GM12878 (cell line): ENCODE data around the gene MIA. TPM values are rescaled to one million over a fixed set of nuclear protein-coding genes. Genes with fewer than 3 reads are reported as not detected.

Source experiments
- ATAC-seq: fragments of 200-7000 bp; cut with Tn5 transposase; 3 replicates; pipeline ENCODE4 v1.9.1; 2020; ENCODE audit warnings: mild to moderate bottlenecking, moderate library complexity
- BruUV-seq: library from RNA; stranded (reverse); fragments of 400-500 nt; replicated peaks from 2 replicates; lab custom pipeline; 2021; lab: Mats Ljungman, UMichigan
- CTCF ChIA-PET: fragments of 300-600 bp; sonication (Branson Sonifier 250); formaldehyde crosslinking; extraction: SDS; loops from one replicate; lab custom pipeline; 2021; ENCODE audit warnings: inconsistent platforms; lab: Yijun Ruan, JAX
- POLR2A ChIA-PET: fragments of 350-600 bp; formaldehyde crosslinking; extraction: SDS; loops from one replicate; lab custom pipeline; 2021; ENCODE audit warnings: inconsistent platforms; lab: Charles Lee
- RAD21 ChIA-PET: fragments of 300-600 bp; sonication (Branson Sonifier 250); formaldehyde crosslinking; loops from one replicate; lab custom pipeline; 2023; ENCODE audit warnings: antibody characterized with exemption; ENCODE audit not compliant: unreplicated experiment; lab: Charles Lee
- SMC1A ChIA-PET: fragments of 300-600 bp; sonication (Branson Sonifier 250); formaldehyde crosslinking; loops from one replicate; lab custom pipeline; 2023; ENCODE audit not compliant: unreplicated experiment, uncharacterized antibody; lab: Charles Lee
- DNase-seq: peaks from one replicate; pipeline ENCODE4 v3.0.0-alpha.2; 2011; ENCODE audit warnings: low read depth, low spot score
- FAIRE-seq: peaks from 3 replicates; lab custom pipeline; 2011; peaks lifted over from hg19 to GRCh38; lab: Jason Lieb, UNC
- H2AFZ ChIP-seq: 2 replicates; pipeline ENCODE4 v1.6.0; 2011; ENCODE audit warnings: low read depth, low read length, control low read depth; ENCODE audit not compliant: control insufficient read depth
- H3K27ac ChIP-seq: 2 replicates; pipeline ENCODE4 v1.5.1; 2011; ENCODE audit warnings: control low read depth; ENCODE audit not compliant: control insufficient read depth, insufficient read depth
- H3K27me3 ChIP-seq, 2 experiments: replicated peaks in 1 of 2; 2 replicates each; pipeline versions ENCODE4 v1.6.0 to v1.6.1; 2011; ENCODE audit warnings: low read length in 1 of 2; ENCODE audit not compliant: control insufficient read depth in 2 of 2, insufficient read depth in 2 of 2
- H3K36me3 ChIP-seq, 2 experiments: 2 replicates each; pipeline ENCODE4 v1.5.1; 2011; ENCODE audit warnings: low read length in 1 of 2; ENCODE audit not compliant: control insufficient read depth in 2 of 2, insufficient read depth in 2 of 2
- H3K4me1 ChIP-seq: 2 replicates; pipeline ENCODE4 v1.6.1; 2011; ENCODE audit warnings: mild to moderate bottlenecking, low read length, moderate library complexity, mixed read lengths; ENCODE audit not compliant: control insufficient read depth, insufficient read depth
- H3K4me2 ChIP-seq: 2 replicates; pipeline ENCODE4 v1.6.0; 2011; ENCODE audit warnings: control low read depth; ENCODE audit not compliant: control insufficient read depth, insufficient read depth
- H3K4me3 ChIP-seq: fragments of 200-600 bp; sonication (generic); 2 replicates; pipeline ENCODE4 v1.5.1; 2016
- H3K79me2 ChIP-seq: 2 replicates; pipeline ENCODE4 v1.6.0; 2011; ENCODE audit warnings: low read length; ENCODE audit not compliant: control insufficient read depth, insufficient read depth
- H3K9ac ChIP-seq: 2 replicates; pipeline ENCODE4 v1.8.0; 2011; ENCODE audit warnings: low read length, control low read depth, mixed read lengths; ENCODE audit not compliant: control insufficient read depth, insufficient read depth
- H3K9me3 ChIP-seq: replicated peaks from 3 replicates; pipeline ENCODE4 v1.5.1; 2011; ENCODE audit warnings: mild to moderate bottlenecking, low read length; ENCODE audit not compliant: control insufficient read depth, insufficient read depth
- H4K20me1 ChIP-seq: 2 replicates; pipeline ENCODE4 v1.6.0; 2011; ENCODE audit not compliant: control insufficient read depth, insufficient read depth
- ATF7 ChIP-seq: fragments of 450-650 bp; IDR thresholded peaks from 2 replicates; pipeline ENCODE4 v1.6.1; 2016; ENCODE audit warnings: low read depth, mild to moderate bottlenecking
- EZH2 ChIP-seq: IDR thresholded peaks from 2 replicates; pipeline ENCODE4 v1.6.1; 2012; ENCODE audit warnings: low read depth, mild to moderate bottlenecking, control low read depth, inconsistent platforms, low read length, borderline replicate concordance; ENCODE audit not compliant: control insufficient read depth
- HDAC6 ChIP-seq: fragments of 200-600 bp; sonication (generic); IDR thresholded peaks from one replicate; pipeline ENCODE4 v1.8.0; 2017; ENCODE audit warnings: antibody characterized with exemption; ENCODE audit not compliant: unreplicated experiment
- KAT2A ChIP-seq: conservative IDR thresholded peaks from 2 replicates; pipeline ENCODE4 v1.6.1; 2011; ENCODE audit warnings: low read depth, low read length; ENCODE audit not compliant: control insufficient read depth
- NR2C2 ChIP-seq: IDR thresholded peaks from 2 replicates; pipeline ENCODE4 v1.6.1; 2011; ENCODE audit warnings: borderline replicate concordance, low read depth; ENCODE audit not compliant: control insufficient read depth, insufficient read length
- PAX5 ChIP-seq: IDR thresholded peaks from 2 replicates; pipeline ENCODE4 v1.6.1; 2011; ENCODE audit warnings: low read depth, low read length, borderline replicate concordance
- SIX5 ChIP-seq: IDR thresholded peaks from 2 replicates; pipeline ENCODE4 v1.6.1; 2011; ENCODE audit warnings: mild to moderate bottlenecking, low read depth, low read length, moderate library complexity; ENCODE audit not compliant: severe bottlenecking
- SMAD5 ChIP-seq: IDR thresholded peaks from 2 replicates; pipeline ENCODE4 v1.6.1; 2016; ENCODE audit warnings: antibody characterized with exemption, low read depth
- SREBF1 ChIP-seq: IDR thresholded peaks from 2 replicates; pipeline ENCODE4 v1.6.1; 2012; ENCODE audit warnings: mild to moderate bottlenecking, low read length
- STAT3 ChIP-seq: IDR thresholded peaks from 2 replicates; pipeline ENCODE4 v1.6.1; 2011; ENCODE audit warnings: low read depth, low read length, improper control_type of control experiment
- SUPT20H ChIP-seq: IDR thresholded peaks from 2 replicates; pipeline ENCODE4 v1.6.1; 2011; ENCODE audit warnings: low read depth, mild to moderate bottlenecking, low read length, moderate library complexity, borderline replicate concordance; ENCODE audit not compliant: control insufficient read depth
- SUZ12 ChIP-seq: fragments of 200-600 bp; sonication (generic); IDR thresholded peaks from one replicate; pipeline ENCODE4 v1.6.1; 2018; ENCODE audit warnings: antibody characterized with exemption, mild to moderate bottlenecking; ENCODE audit not compliant: unreplicated experiment
- YY1 ChIP-seq: IDR thresholded peaks from 2 replicates; pipeline ENCODE4 v1.6.1; 2011; ENCODE audit warnings: low read depth, mild to moderate bottlenecking, low read length
- WGBS: methylation state at CpG from one replicate; pipeline ENCODE4 v1.1.6; 2016; ENCODE audit warnings: low lambda C conversion rate; ENCODE audit not compliant: insufficient replicate concordance, insufficient coverage; ENCODE audit errors: missing lambda C conversion rate; 5-methylcytosine and 5-hydroxymethylcytosine counted together
- in situ Hi-C: fragments of 300-500 bp; cut with MboI; formaldehyde crosslinking; loops from 9 replicates; pipeline ENCODE4 v1.14.3; 2018; ENCODE audit warnings: mixed read lengths
- intact Hi-C: fragments of 100-400 bp; cut with micrococcal nuclease; formaldehyde crosslinking; loops from one replicate; pipeline ENCODE4 v1.14.2; 2022; ENCODE audit not compliant: unreplicated experiment
- polyA plus RNA-seq, 11 experiments: library from polyadenylated mRNA; depleted of rRNA in 4 of 11; unstranded in 6 of 11; stranded (reverse) in 5 of 11; fragments of >200 nt; fragmentation: Nextera tagmentation in 4 of 11; fragmentation: Illumina TruSeq in 1 of 11; extraction: Ambion mirVana in 4 of 11; extraction: Trizol in 1 of 11; gene quantifications; 1 replicate in 1 of 11; 2 replicates in 10 of 11; pipeline versions ENCODE4 v1.2.1 to v1.2.3, GENCODE V29; 2011 to 2016; ENCODE audit warnings: inconsistent platforms in 2 of 11, missing spikeins in 2 of 11, low read depth in 1 of 11
- total RNA-seq, 4 experiments: library from RNA; depleted of rRNA in 3 of 4; stranded (reverse); fragments of >200 nt in 3 of 4; fragmentation: Illumina TruSeq in 1 of 4; extraction: Trizol in 1 of 4; gene quantifications; 2 replicates each; pipeline versions ENCODE4 v1.2.1 to v1.2.3, GENCODE V29; 2013 to 2021
- TF ChIP-seq, protein P1 (sequence below): fragments of 150-350 bp; IDR thresholded peaks from 2 replicates; pipeline ENCODE4 v1.6.1; 2016; ENCODE audit warnings: low read depth, low read length
- TF ChIP-seq, protein P2 (sequence below): IDR thresholded peaks from 2 replicates; pipeline ENCODE4 v1.6.1; 2012; ENCODE audit warnings: improper control_type of control experiment, low read depth, low read length; ENCODE audit not compliant: insufficient replicate concordance

MIA gene
- total and polyA plus RNA-seq, 10 of the 15 experiments (the other 5 are each of a cell fraction or from before 2014, with no cell fraction given): 0.16 to 2.7 (median 1.4) TPM; not detected in 3

DNA sequence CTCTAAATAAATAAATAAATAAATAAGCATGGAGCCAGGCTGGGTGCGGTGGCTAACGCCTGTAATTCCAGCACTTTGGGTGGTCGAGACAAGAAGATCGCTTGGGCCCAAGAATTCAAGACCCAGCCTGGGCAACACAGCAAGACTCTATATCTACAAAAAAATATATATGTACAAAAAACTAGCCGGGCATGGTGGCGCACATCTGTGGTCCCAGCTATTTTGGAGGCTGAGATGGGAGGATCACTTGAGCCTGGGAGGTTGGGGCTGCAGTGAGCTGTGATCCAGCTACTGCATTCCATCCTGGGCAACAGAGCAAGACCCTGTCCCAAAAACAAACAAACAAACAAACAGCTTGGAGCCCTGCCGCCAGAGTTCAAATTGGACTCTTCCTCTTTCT, 27.8 kb upstream of the MIA start:
- peak; percentile 31 for FAIRE-seq
- CTCF ChIA-PET: interaction anchor here (1.1 to 1.6 kb wide), 6 partner anchors 11 to 72 kb away, joined by 3 to 9 read pairs (median 3); partner anchors contain the start of genes COQ8B and ITPKC
- TF ChIP-seq SUZ12 (no peak), SIX5 (no peak), NR2C2 (no peak), SUPT20H (no peak), HDAC6 (no peak), STAT3 (no peak), SREBF1 (no peak), EZH2 (no peak), ATF7 (no peak), KAT2A (no peak), SMAD5 (no peak), YY1 (no peak), PAX5 (no peak)
- TF ChIP-seq, protein P1, sequence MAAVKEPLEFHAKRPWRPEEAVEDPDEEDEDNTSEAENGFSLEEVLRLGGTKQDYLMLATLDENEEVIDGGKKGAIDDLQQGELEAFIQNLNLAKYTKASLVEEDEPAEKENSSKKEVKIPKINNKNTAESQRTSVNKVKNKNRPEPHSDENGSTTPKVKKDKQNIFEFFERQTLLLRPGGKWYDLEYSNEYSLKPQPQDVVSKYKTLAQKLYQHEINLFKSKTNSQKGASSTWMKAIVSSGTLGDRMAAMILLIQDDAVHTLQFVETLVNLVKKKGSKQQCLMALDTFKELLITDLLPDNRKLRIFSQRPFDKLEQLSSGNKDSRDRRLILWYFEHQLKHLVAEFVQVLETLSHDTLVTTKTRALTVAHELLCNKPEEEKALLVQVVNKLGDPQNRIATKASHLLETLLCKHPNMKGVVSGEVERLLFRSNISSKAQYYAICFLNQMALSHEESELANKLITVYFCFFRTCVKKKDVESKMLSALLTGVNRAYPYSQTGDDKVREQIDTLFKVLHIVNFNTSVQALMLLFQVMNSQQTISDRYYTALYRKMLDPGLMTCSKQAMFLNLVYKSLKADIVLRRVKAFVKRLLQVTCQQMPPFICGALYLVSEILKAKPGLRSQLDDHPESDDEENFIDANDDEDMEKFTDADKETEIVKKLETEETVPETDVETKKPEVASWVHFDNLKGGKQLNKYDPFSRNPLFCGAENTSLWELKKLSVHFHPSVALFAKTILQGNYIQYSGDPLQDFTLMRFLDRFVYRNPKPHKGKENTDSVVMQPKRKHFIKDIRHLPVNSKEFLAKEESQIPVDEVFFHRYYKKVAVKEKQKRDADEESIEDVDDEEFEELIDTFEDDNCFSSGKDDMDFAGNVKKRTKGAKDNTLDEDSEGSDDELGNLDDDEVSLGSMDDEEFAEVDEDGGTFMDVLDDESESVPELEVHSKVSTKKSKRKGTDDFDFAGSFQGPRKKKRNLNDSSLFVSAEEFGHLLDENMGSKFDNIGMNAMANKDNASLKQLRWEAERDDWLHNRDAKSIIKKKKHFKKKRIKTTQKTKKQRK: no peak
- TF ChIP-seq, protein P2, sequence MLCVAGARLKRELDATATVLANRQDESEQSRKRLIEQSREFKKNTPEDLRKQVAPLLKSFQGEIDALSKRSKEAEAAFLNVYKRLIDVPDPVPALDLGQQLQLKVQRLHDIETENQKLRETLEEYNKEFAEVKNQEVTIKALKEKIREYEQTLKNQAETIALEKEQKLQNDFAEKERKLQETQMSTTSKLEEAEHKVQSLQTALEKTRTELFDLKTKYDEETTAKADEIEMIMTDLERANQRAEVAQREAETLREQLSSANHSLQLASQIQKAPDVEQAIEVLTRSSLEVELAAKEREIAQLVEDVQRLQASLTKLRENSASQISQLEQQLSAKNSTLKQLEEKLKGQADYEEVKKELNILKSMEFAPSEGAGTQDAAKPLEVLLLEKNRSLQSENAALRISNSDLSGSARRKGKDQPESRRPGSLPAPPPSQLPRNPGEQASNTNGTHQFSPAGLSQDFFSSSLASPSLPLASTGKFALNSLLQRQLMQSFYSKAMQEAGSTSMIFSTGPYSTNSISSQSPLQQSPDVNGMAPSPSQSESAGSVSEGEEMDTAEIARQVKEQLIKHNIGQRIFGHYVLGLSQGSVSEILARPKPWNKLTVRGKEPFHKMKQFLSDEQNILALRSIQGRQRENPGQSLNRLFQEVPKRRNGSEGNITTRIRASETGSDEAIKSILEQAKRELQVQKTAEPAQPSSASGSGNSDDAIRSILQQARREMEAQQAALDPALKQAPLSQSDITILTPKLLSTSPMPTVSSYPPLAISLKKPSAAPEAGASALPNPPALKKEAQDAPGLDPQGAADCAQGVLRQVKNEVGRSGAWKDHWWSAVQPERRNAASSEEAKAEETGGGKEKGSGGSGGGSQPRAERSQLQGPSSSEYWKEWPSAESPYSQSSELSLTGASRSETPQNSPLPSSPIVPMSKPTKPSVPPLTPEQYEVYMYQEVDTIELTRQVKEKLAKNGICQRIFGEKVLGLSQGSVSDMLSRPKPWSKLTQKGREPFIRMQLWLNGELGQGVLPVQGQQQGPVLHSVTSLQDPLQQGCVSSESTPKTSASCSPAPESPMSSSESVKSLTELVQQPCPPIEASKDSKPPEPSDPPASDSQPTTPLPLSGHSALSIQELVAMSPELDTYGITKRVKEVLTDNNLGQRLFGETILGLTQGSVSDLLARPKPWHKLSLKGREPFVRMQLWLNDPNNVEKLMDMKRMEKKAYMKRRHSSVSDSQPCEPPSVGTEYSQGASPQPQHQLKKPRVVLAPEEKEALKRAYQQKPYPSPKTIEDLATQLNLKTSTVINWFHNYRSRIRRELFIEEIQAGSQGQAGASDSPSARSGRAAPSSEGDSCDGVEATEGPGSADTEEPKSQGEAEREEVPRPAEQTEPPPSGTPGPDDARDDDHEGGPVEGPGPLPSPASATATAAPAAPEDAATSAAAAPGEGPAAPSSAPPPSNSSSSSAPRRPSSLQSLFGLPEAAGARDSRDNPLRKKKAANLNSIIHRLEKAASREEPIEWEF: no peak

More for the DNA sequence above, 27.8 kb upstream of the MIA start:
- Histone ChIP-seq H3K36me3 (no peaks in the 10 kb centered on the region), H3K27me3 (no peaks in the 10 kb centered on the region), H3K4me2 (peak overlapping the region; percentile 69), H3K9me3 (no peaks in the 10 kb centered on the region), H3K9ac (no peak overlapping the region), H3K27ac (no peak overlapping the region), H4K20me1 (no peaks in the 10 kb centered on the region), H3K79me2 (peaks cover 40% of the 10 kb centered on the region), H3K4me3 (no peak overlapping the region), H2AFZ (no peak overlapping the region), H3K4me1 (peaks cover 8% of the 10 kb centered on the region)
- no peak for DNase-seq
- SMC1A ChIA-PET: interaction anchor here (0.6 to 13.2 kb wide), 7 partner anchors 17 to 1508 kb away, joined by 3 to 256 read pairs (median 3); partner anchors contain the start of genes ERF, MIA and RAB4B
- over 99% methylated on average over 7 of the region's 7 CpGs for WGBS
- intact Hi-C loops (no loop called here), in situ Hi-C loops (no loop called here)
- no TSS peak for BruUV-seq
- RAD21 ChIA-PET: interaction anchor here (1.8 to 16.3 kb wide), 2 partner anchors 29 to 30 kb away, joined by 5 to 291 read pairs; partner anchors contain the start of genes COQ8B, ITPKC, MIA and RAB4B
- ATAC-seq: no peak
- POLR2A ChIA-PET: interaction anchor here (1.1 to 9.5 kb wide), 5 partner anchors 27 to 56 kb away, joined by 3 to 331 read pairs (median 10); partner anchors contain the start of genes COQ8B, ITPKC, MIA and RAB4B
